Memory B cell (primary cell): Measurements from ENCODE around the gene GALNT9.
"Not testable (repeated sequence)": the region's sequence is repeated elsewhere in the genome, so short reads cannot be mapped to it uniquely, and the experiment has no call there.

ENCODE experiments used
- ATAC-seq: fragments of 150-1000 bp; cut with Tn5 transposase; 2 replicates; pipeline ENCODE4 v1.10.0; 2021; ENCODE audit warnings: low read depth, mild to moderate bottlenecking, moderate library complexity
- DNase-seq, 2 donors: peaks; one replicate each; pipeline ENCODE4 v3.0.0; 2022; ENCODE audit warnings: low spot score in 2 of 2
- H3K27ac Mint-ChIP-seq: one replicate; pipeline ENCODE4 v1.8.0; 2022; ENCODE audit warnings: mild to moderate bottlenecking, moderate library complexity, mixed read lengths
- H3K27me3 Mint-ChIP-seq: one replicate; pipeline ENCODE4 v1.8.0; 2022; ENCODE audit warnings: mixed read lengths
- H3K36me3 Mint-ChIP-seq: one replicate; pipeline ENCODE4 v1.8.0; 2022; ENCODE audit warnings: mild to moderate bottlenecking, mixed read lengths
- H3K4me1 Mint-ChIP-seq: one replicate; pipeline ENCODE4 v1.8.0; 2022; ENCODE audit warnings: mixed read lengths
- H3K4me3 Mint-ChIP-seq: one replicate; pipeline ENCODE4 v1.8.0; 2022; ENCODE audit warnings: mild to moderate bottlenecking, moderate library complexity, mixed read lengths
- H3K9me3 Mint-ChIP-seq: one replicate; pipeline ENCODE4 v1.8.0; 2022; ENCODE audit warnings: mixed read lengths

GALNT9 gene

DNA sequence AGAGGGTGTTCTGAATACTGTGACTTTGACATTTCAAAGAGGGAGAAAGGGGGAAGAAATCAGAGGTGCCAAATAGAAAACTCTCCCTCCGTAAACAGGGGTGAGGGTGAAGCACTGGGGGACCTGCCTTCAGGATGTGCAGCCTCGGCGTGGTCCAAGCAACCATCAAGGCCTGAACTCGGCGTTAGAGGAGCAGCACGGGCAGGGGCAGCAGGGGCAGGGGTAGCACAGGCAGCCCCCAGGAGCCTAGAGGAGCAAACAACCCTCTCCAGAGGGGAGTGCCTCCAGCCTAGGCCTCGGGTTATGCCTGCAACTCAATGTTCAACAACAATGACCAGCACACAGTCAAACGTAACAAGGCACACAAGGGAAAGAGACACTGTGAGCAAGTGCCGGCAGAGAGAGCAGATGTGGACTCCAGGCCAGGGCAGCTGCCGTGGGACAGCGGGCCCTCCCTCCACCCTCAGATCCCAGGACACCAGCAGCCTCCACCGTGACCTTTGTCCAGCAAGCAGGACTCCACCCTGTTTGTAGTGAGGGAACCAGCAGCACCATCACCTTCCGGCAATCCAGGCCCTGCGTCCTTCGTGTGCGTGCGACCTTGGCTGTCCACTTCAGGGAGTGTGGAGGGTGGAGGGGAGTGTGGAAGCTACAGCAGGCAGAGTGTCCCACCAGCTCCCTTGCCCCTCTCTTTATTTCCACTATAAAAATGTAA, 18.0 kb downstream of the GALNT9 start:
- Mint-ChIP-seq H3K27me3 (peaks cover 2% of the 10 kb centered on the region), H3K4me1 (peaks cover 2% of the 10 kb centered on the region), H3K4me3 (no peak overlapping the region), H3K36me3 (peaks cover 3% of the 10 kb centered on the region), H3K27ac (no peak overlapping the region), H3K9me3 (peaks cover 15% of the 10 kb centered on the region)
- no peak for DNase-seq
- ATAC-seq = no peak

- ATAC-seq = no peak
- peaks cover 3% of the 10 kb centered on the region for H3K36me3 Mint-ChIP-seq
- H3K4me1 Mint-ChIP-seq = peaks cover 2% of the 10 kb centered on the region
- no peak for DNase-seq
- H3K27me3 Mint-ChIP-seq = peaks cover 2% of the 10 kb centered on the region
- peaks cover 15% of the 10 kb centered on the region for H3K9me3 Mint-ChIP-seq
- H3K27ac Mint-ChIP-seq = no peak overlapping the region
- no peak overlapping the region for H3K4me3 Mint-ChIP-seq
Observed at GRCh38 chr12:132310181-132311040, 19.0 kb downstream of the GALNT9 start.

GRCh38 chr12:132309596-132310086, 19.7 kb downstream of the GALNT9 start:
- H3K27me3 Mint-ChIP-seq = peaks cover 2% of the 10 kb centered on the region
- H3K4me3 Mint-ChIP-seq = no peak overlapping the region
- peaks cover 2% of the 10 kb centered on the region for H3K4me1 Mint-ChIP-seq
- ATAC-seq (no peak), DNase-seq (no peak)
- H3K36me3 Mint-ChIP-seq = peaks cover 3% of the 10 kb centered on the region
- H3K9me3 Mint-ChIP-seq = peaks cover 15% of the 10 kb centered on the region
- no peak overlapping the region for H3K27ac Mint-ChIP-seq

DNA sequence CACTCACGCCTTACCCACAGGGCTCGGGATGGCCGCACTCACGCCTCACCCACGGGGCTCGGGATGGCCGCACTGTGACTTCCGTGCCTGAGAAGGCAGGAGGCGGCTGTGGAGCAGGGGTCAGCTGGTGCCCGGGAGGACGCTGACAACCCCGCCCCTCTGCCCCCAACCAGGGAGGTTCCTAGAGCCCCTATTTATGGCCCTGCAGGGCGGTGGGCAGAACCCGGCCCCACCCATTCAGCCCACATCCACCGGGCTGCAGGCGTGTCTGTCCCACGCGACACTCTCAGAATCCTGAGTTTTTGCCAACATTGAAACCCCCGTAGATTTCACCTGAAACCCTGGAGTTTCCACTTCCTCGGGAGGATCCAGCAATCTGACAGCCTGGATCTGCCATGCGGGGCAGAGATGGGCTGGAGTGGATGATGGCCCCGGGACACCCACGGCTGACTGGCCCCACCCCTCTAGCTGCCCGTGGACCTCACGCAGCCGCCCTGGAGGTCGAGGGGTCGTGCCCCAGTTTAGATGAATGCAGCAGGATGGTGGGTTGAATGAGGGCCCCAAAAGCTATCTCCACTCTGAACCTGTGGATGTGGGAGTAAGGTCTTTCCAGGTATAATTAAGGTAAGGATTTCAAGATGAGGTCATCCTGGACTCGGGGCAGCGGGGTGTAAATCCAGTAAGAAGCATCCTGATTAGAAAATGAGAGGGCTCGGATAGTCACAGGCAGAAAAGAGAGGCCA, 20.4 kb downstream of the GALNT9 start:
- no peak overlapping the region for H3K4me3 Mint-ChIP-seq
- no peak overlapping the region for H3K27ac Mint-ChIP-seq
- no peaks in the 10 kb centered on the region for H3K27me3 Mint-ChIP-seq
- no peak for ATAC-seq
- peaks cover 2% of the 10 kb centered on the region for H3K4me1 Mint-ChIP-seq
- peaks cover 3% of the 10 kb centered on the region for H3K36me3 Mint-ChIP-seq
- no peak for DNase-seq
- H3K9me3 Mint-ChIP-seq = peaks cover 13% of the 10 kb centered on the region

DNA sequence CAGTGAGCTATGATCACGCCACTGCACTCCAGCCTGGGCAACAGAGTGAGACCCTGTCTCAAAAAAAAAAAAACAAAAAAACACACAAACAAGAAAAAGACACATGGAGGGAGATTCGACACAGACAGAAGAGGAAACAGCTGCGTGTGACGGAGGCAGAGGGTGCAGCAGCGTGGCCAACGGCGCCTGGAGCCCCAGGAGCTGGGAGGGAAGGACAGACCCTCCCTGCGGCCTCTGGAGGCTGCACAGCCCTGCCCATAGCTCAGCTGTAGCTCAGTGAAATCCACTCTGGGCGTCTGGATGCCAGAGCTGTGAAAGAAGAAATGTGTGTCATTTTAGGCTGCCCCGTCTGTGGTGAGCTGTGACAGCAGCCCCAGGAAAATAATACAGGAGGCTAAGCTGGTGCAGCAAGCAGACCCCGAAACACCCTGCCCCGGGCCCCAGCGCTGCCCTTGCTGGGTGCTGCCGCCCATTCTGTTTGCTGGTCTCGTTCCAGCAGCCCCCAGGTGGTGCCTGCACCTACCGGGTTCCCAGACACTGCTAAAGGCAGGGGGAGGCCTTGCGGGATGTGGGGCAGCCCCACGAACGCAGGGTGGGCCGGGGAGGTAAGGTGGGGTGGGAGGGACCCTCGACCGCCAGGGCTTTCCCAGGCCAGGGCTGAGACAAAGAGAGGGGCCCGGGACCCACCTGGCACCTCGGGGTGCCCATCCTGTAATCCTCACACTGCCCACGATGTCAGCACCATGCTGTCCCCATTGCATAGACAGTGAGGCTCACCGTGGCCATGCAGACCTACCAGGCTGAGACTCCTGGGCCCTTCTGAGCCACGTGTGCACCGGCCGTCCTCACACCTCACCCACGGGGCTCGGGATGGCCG, 21.2 kb downstream of the GALNT9 start:
- no peak overlapping the region for H3K27ac Mint-ChIP-seq
- no peak for ATAC-seq
- H3K36me3 Mint-ChIP-seq = peaks cover 3% of the 10 kb centered on the region
- no peaks in the 10 kb centered on the region for H3K27me3 Mint-ChIP-seq
- peaks cover 2% of the 10 kb centered on the region for H3K4me1 Mint-ChIP-seq
- DNase-seq = no peak
- H3K4me3 Mint-ChIP-seq = no peak overlapping the region
- peaks cover 13% of the 10 kb centered on the region for H3K9me3 Mint-ChIP-seq

DNA sequence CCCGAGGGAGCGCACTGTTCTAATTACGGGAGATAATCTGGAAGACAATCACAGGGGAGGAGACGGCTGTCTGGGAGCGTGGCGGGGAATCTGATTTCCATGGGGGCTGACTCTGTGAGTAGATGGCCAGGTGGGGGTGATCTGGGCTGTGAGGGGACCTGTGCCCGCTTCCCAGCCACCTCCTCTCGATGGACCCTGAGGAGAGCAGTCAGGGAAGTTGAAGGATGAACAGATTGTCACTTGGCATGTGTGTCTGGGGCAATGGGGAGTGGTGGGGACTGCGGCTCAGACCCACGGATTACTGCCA, 22.6 kb downstream of the GALNT9 start:
- Mint-ChIP-seq H3K9me3 (peaks cover 10% of the 10 kb centered on the region), H3K27me3 (no peaks in the 10 kb centered on the region), H3K27ac (no peak overlapping the region), H3K36me3 (peaks cover 3% of the 10 kb centered on the region), H3K4me1 (peaks cover 2% of the 10 kb centered on the region), H3K4me3 (no peak overlapping the region)
- DNase-seq (no peak), ATAC-seq (no peak)

DNA sequence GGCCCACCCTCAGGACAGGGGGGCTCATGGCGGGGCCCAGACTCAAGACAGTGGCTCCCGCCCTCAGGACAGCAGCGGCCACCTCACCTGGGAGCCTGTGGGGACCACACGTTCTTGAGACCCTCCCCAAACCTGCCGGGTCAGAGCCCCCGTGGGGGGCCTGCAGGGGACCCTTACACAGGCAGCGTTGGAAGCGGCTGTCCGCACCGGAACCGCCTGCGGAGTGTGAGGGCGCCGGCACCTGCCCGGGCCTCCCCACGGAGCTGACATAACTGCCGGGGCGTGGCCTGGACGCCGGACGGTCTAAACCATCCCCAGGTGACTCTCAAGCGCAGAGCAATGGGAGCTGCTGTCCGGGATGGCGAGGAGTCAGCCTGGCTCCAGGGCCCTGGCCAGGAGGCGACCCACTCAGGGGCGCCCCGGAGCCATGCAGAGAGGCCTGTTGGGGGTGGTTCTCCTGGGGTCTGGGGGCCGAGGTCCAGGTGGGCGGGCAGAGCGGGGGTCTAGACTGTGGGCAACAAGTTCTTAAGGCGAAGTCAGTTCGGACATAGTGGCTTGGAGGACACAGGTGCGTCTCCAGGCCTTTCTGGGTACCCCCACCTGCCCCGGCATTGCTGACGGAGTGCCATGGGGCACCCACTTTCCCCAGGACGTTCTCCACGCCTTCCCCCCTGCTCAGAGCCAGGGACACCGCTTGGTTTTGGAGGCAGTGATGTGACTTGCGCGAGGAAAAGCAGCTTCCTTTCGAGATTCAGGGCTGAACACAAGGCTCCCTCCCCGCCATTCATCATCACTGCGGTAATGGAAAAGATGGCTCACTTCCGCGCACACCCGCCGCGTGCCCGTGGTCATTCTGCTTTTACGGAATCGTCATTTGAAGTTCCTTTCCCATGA, 23.2 kb downstream of the GALNT9 start:
- Mint-ChIP-seq H3K36me3 (peaks cover 3% of the 10 kb centered on the region), H3K4me1 (peaks cover 2% of the 10 kb centered on the region), H3K27ac (no peak overlapping the region), H3K4me3 (no peak overlapping the region), H3K9me3 (peaks cover 8% of the 10 kb centered on the region), H3K27me3 (no peaks in the 10 kb centered on the region)
- no peak for DNase-seq
- ATAC-seq = no peak

DNA sequence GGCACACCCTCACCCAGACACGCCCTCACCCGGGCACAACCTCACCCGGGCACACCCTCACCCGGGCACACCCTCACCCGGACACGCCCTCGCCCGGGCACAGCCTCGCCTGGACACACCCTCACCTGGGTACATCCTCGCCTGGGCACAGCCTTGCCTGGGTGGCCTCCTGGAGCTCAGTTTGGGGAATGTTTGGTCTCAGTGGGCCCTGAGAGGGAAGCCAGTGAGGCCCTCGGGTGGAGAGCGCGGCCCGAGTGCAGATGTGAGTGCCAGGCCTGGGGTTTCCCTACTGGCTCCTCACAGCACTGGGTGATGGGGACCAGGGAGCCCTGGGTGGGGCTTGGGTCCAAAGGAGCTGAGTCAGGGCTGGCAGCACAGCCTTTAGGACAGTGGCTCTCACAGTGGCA, 23.8 kb downstream of the GALNT9 start:
- no peak overlapping the region for H3K4me3 Mint-ChIP-seq
- peaks cover 4% of the 10 kb centered on the region for H3K9me3 Mint-ChIP-seq
- no peaks in the 10 kb centered on the region for H3K27me3 Mint-ChIP-seq
- no peak overlapping the region for H3K27ac Mint-ChIP-seq
- no peak for ATAC-seq
- no peak for DNase-seq
- no peaks in the 10 kb centered on the region for H3K36me3 Mint-ChIP-seq
- peaks cover 2% of the 10 kb centered on the region for H3K4me1 Mint-ChIP-seq

DNA sequence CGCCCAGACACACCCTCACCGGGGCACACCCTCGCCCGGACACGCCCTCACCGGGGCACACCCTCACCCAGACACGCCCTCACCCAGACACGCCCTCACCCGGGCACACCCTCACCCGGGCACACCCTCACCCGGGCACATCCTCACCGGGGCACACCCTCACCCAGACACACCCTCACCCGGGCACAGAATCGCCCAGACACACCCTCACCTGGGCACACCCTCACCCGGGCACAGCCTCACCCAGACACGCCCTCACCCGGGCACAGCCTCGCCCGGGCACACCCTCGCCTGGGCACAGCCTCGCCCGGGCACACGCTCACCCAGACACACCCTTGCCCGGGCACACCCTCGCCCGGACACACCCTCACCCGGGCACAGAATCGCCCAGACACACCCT, 24.5 kb downstream of the GALNT9 start:
- H3K27ac Mint-ChIP-seq, H3K36me3 Mint-ChIP-seq, DNase-seq, H3K4me3 Mint-ChIP-seq, H3K4me1 Mint-ChIP-seq, H3K27me3 Mint-ChIP-seq, H3K9me3 Mint-ChIP-seq, ATAC-seq: not testable (repeated sequence)

- H3K27ac Mint-ChIP-seq, H3K36me3 Mint-ChIP-seq, H3K4me1 Mint-ChIP-seq, H3K9me3 Mint-ChIP-seq, H3K4me3 Mint-ChIP-seq, DNase-seq, ATAC-seq, H3K27me3 Mint-ChIP-seq: not testable (repeated sequence)
Observed at GRCh38 chr12:132303853-132304373, 25.5 kb downstream of the GALNT9 start.

- H3K36me3 Mint-ChIP-seq = no peaks in the 10 kb centered on the region
- ATAC-seq = no peak
- H3K4me1 Mint-ChIP-seq = peaks cover under 1% of the 10 kb centered on the region
- H3K27ac Mint-ChIP-seq = no peak overlapping the region
- peaks cover 3% of the 10 kb centered on the region for H3K9me3 Mint-ChIP-seq
- no peak for DNase-seq
- H3K27me3 Mint-ChIP-seq = no peaks in the 10 kb centered on the region
- no peak overlapping the region for H3K4me3 Mint-ChIP-seq
Observed at GRCh38 chr12:132302466-132303358, 26.7 kb downstream of the GALNT9 start.
